Measurements from ENCODE around the gene PFKFB3.
"Not testable (repeated sequence)": the region's sequence is repeated elsewhere in the genome, so short reads cannot be mapped to it uniquely, and the experiment has no call there.

The PFKFB3 gene

DNA sequence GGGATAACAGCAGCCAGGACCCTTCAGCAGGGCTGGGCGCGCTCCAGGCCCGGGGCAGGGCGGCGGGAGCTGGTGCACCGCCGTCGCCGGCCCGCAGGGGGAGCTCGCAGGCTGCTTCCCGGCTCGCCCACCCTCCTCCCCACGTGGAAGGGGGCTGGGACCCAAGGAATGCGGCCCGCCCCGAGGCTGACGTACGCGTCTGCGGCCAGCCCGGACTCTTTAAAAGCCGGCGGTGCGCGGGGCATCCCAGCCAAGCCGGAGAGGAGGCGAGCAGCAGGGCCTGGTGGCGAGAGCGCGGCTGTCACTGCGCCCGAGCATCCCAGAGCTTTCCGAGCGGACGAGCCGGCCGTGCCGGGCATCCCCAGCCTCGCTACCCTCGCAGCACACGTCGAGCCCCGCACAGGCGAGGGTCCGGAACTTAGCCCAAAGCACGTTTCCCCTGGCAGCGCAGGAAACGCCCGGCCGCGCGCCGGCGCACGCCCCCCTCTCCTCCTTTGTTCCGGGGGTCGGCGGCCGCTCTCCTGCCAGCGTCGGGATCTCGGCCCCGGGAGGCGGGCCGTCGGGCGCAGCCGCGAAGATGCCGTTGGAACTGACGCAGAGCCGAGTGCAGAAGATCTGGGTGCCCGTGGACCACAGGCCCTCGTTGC lies at the start of gene PFKFB3:
TSS of gene PFKFB3 (plus strand) at position 249 of the 647 bp plus-strand sequence. CDS start at position 578, 329 bp downstream.
- DNase-seq (ENCODE audit: low spot score) = peak; percentile 94

- DNase-seq (ENCODE audit: low spot score) = no peak
Measured at GRCh38 chr10:6153845-6154244, 48.9 kb upstream of the PFKFB3 start.

DNA sequence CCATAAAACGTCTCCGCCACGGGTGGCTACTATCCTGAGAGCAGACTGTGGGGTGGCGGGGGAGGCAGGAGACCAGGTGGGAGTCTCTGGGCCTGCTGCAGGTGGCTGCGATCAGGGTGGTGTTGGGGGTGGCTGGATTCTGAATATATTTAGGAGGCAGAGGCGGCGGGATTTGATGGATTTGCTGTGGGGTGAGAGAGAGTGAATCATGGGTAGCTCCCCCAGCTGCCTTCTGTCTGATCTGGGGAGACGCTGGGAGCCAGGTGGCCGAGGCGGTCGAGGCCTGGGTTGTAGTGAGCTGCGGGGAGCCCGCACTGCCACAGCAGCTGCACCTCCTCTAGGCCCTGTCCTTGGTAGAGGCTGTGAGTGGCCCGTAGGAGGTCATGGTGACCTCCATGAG lies 48.2 kb upstream of the PFKFB3 start:
- DNase-seq (ENCODE audit: low spot score) = no peak

DNA sequence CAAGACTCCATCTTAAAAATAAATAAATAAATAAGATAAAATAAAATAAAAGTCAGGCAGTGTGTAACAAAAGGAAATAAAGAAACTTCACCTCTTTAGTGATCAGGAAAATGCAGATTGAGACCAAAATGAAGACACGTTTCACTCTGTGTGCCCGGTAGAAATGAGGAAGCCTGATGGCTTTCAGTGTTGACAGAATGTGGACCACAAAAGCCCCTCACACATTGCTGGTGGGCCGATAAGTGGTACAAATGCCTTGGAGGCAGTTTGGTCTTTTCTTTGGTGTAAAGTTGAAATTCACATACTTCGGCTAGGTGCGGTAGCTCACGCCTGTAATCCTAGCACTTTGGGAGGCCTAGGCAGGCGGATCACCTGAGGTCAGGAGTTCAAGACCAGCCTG lies 44.5 kb upstream of the PFKFB3 start:
- no peak for DNase-seq (ENCODE audit: low spot score)

DNA sequence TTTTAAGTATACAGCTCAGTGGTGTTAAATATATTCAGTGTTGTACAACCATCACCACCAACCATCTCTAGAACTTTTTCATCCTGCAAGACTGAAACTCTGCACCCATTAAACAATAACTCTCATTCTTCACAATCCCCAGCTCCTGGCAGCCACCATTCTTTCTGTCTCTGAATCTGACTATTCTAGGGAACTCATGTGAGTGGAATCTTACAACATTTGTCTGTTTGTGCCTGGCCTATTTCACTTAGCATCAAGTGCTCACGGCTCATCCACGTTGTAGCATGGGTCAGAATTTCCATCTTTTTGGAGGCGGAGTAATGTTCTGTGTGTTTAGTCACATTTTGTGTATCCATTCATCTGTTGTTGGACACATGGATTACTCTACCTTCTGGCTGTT lies 40.8 kb upstream of the PFKFB3 start:
- no peak for DNase-seq (ENCODE audit: low spot score)

- DNase-seq (ENCODE audit: low spot score) = no peak
Measured at GRCh38 chr10:6162589-6163356, 40.0 kb upstream of the PFKFB3 start.

- peak; percentile 91 for DNase-seq (ENCODE audit: low spot score)
Measured at GRCh38 chr10:6163364-6164270, 39.1 kb upstream of the PFKFB3 start.

- no peak for DNase-seq (ENCODE audit: low spot score)
Measured at GRCh38 chr10:6164271-6165095, 38.2 kb upstream of the PFKFB3 start.

GRCh38 chr10:6165221-6165725 lies 37.5 kb upstream of the PFKFB3 start:
- DNase-seq (ENCODE audit: low spot score) = no peak

DNA sequence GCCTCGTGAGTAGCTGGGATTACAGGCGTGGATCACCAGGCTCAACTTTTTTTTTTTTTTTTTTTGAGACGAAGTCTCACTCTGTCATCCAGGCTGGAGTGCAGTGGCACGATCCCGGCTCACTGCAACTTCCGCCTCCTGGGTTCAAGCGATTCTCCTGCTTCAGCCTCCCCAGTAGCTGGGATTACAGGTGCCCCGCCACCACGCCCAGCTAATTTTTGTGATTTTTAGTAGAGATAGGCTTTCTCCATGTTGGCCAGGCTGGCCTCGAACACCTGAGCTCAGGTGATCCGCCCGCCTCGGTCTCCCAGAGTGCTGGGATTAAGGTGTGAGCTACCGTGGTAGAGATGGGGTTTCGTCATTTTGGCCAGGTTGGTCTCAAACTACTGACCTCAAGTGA lies 36.8 kb upstream of the PFKFB3 start:
- not testable (repeated sequence) for DNase-seq (ENCODE audit: low spot score)

- DNase-seq (ENCODE audit: low spot score) = no peak
Measured at GRCh38 chr10:6167456-6167855, 35.3 kb upstream of the PFKFB3 start.

DNA sequence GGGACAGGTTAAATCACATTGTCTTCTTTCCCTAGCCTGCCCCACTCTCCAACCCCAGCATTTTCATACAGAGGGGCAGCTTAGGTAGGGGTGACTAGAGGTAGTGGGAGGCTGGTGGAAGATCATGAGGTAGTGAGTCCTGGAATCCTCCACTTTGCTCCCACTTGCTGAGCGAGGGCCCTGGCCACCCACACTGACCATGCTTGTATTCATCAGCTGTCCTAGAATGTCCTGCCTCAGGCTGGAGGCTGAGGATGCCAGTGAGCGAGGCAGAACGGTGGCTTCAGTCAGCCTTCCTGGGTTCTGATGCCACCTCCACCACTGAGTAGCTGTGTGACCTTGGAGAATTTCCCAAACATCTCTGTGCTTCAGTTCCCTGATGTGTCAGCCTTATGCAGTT lies 34.6 kb upstream of the PFKFB3 start:
- no peak for DNase-seq (ENCODE audit: low spot score)

DNA sequence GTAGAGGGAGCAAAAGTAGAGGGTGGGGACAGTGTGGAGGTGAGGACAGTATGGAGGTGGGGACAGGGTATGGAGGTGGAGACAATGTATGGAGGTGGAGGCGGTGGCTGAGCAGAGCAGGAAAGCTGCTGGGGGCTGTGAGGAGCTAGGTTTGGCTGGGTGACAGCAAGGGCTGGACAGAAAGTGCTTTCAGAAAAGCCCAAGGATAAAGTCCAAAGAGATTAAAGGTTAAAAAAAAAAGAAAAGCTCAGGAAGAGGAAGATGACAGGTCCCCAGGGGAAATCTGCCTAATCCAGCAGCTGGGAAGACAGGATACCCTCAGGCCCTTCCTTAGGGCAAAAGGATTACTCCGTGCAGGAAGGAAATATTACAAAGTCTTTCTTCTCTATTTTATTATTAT lies 32.1 kb upstream of the PFKFB3 start:
- no peak for DNase-seq (ENCODE audit: low spot score)

DNA sequence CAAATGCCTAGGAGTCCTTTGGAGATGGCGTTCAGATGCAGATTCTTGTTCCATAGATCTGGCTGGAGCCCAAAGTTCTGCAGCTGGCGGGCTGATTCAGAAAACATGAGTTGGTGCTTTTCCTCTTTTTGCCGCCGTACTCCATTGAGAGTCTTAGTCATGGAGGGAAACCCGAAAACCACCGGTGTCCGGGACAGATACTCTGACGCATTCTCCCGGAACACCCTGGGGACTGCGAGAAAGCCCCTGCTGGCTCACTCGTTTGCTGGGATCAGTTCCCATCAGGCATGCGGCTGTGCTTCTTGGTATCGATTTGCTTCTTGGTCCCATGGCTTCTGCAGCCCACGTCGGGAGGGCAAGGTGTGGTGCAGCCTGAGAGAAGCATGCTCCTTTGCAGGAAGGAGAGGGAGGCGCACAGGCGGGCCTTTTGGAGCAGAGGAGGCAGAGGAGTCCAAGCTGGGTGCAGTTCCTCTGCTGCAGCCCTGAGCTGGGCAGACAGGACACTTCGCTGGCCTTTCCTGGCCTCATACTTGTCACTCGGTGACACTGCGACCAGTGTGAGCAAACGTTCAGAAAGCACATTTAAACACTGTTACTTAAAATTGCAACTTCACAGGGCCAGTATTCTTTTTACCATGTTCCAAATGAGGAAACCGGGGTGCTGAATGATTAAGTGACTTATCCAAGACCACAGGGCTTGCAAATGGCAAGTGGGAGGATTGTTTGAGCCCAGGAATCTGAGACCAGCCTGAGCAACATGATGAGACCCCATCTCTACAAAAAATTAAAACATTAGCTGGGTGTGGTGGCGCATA lies 30.6 kb upstream of the PFKFB3 start:
- peak; percentile 46 for DNase-seq (ENCODE audit: low spot score)

GRCh38 chr10:6173203-6173602 lies 29.5 kb upstream of the PFKFB3 start:
- peak; percentile 76 for DNase-seq (ENCODE audit: low spot score)

GRCh38 chr10:6174201-6174874 lies 28.4 kb upstream of the PFKFB3 start:
- no peak for DNase-seq (ENCODE audit: low spot score)

GRCh38 chr10:6175329-6176055 lies 27.2 kb upstream of the PFKFB3 start:
- no peak for DNase-seq (ENCODE audit: low spot score)

- no peak for DNase-seq (ENCODE audit: low spot score)
Measured at GRCh38 chr10:6176691-6177231, 26.0 kb upstream of the PFKFB3 start.

DNA sequence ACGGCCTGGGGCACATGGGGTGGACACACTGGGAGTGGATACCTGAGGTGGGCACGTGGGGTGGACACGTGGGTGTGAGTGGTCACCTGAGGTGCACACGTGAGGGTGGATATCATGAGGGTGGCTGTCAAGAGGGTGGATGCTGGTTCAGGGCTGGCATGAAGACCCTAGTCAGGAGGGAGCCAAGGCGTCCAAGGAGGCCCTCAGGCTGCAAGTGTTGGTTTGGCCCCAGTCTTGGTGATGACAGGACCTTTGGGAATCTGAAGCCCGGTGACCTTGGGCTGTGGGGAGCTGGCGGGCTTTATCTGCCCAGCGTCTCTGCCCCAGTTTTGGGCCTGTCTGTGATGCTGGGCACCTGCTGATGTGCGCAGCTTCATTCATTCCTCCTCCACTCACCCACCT lies 24.9 kb upstream of the PFKFB3 start:
- DNase-seq (ENCODE audit: low spot score) = no peak

All from activated CD4-positive, alpha-beta T cell treated with anti-CD3 and anti-CD28 coated beads, Interleukin-2, Interleukin-4, amounts not matched to agents 100 ng/mL and 50 ng/mL, durations not matched to agents 16 hours and 8 hours (primary cell).